K562 (cell line): ENCODE results near the gene RAP1GAP2. TPM values are rescaled to one million over a fixed set of nuclear protein-coding genes. Genes with fewer than 3 reads are reported as not detected.
"Not testable (repeated sequence)": the region's sequence is repeated elsewhere in the genome, so short reads cannot be mapped to it uniquely, and the experiment has no call there.

Source experiments
- ATAC-seq: fragments of 200-7000 bp; cut with Tn5 transposase; 3 replicates; pipeline ENCODE4 v1.9.1; 2020; ENCODE audit warnings: moderate library complexity
- BruUV-seq: library from RNA; stranded (reverse); fragments of 400-500 nt; replicated peaks from 2 replicates; lab custom pipeline; 2021; lab: Mats Ljungman, UMichigan
- CTCF ChIA-PET: fragments of 300-600 bp; formaldehyde crosslinking; extraction: SDS; loops from one replicate; lab custom pipeline; 2021; ENCODE audit warnings: low intra/inter-chr PET ratio; lab: Yijun Ruan, JAX
- POLR2A ChIA-PET: fragments of 300-600, 350-650 bp; sonication (Branson Sonifier 250); formaldehyde crosslinking; extraction: SDS; loops from one replicate; lab custom pipeline; 2021; ENCODE audit warnings: antibody characterized with exemption, inconsistent platforms; lab: Yijun Ruan, JAX
- DNase-seq, 4 experiments: peaks; one replicate each; pipeline versions ENCODE4 v3.0.0 to v3.0.0-alpha.2; 2011 to 2018; ENCODE audit warnings: low spot score in 3 of 4, mixed read lengths in 3 of 4; ENCODE audit errors: extremely low read depth in 1 of 4
- FAIRE-seq: peaks from 2 replicates; lab custom pipeline; 2011; peaks lifted over from hg19 to GRCh38; lab: Jason Lieb, UNC
- H2AFZ ChIP-seq: 2 replicates; pipeline ENCODE4 v1.6.0; 2011; ENCODE audit warnings: low read depth, low read length, control low read depth, inconsistent platforms
- H3K27ac ChIP-seq: fragments of 200-600 bp; 3 replicates; pipeline ENCODE4 v1.8.0; 2011; ENCODE audit warnings: low read depth, mild to moderate bottlenecking, control low read depth, inconsistent platforms, low read length, moderate library complexity, mixed read lengths; ENCODE audit errors: extremely low read depth
- H3K27me3 ChIP-seq, 2 experiments: fragments of 300-600 bp in 1 of 2; 2 replicates in 1 of 2; 3 replicates in 1 of 2; pipeline versions ENCODE4 v1.6.0 to v1.8.0; 2011; ENCODE audit warnings: inconsistent platforms in 2 of 2, low read length in 2 of 2, mild to moderate bottlenecking in 1 of 2, mixed read lengths in 1 of 2, moderate library complexity in 1 of 2; ENCODE audit not compliant: control insufficient read depth in 2 of 2, insufficient read depth in 2 of 2
- H3K36me3 ChIP-seq: fragments of 300-600 bp; 3 replicates; pipeline ENCODE4 v1.8.0; 2011; ENCODE audit warnings: mild to moderate bottlenecking, low read length, inconsistent platforms; ENCODE audit not compliant: control insufficient read depth, insufficient read depth
- H3K4me1 ChIP-seq, 2 experiments: fragments of 200-600 bp in 1 of 2; replicated peaks in 1 of 2; 2 replicates in 1 of 2; 3 replicates in 1 of 2; pipeline versions ENCODE4 v1.5.1 to v1.8.0; 2011; ENCODE audit warnings: inconsistent platforms in 2 of 2, low read length in 2 of 2, mild to moderate bottlenecking in 1 of 2, mixed read lengths in 1 of 2, moderate library complexity in 1 of 2; ENCODE audit not compliant: control insufficient read depth in 2 of 2, insufficient read depth in 2 of 2
- H3K4me2 ChIP-seq: 2 replicates; pipeline ENCODE4 v1.6.1; 2011; ENCODE audit warnings: low read length, control low read depth, inconsistent platforms, mixed read lengths; ENCODE audit not compliant: insufficient read depth
- H3K4me3 ChIP-seq: fragments of 200-600 bp; sonication (generic), shearing (Covaris generic); 2 replicates; pipeline ENCODE4 v1.5.1; 2016; ENCODE audit warnings: control low read depth, inconsistent platforms
- H3K79me2 ChIP-seq: fragments of 200-600 bp; 3 replicates; pipeline ENCODE4 v1.8.0; 2011; ENCODE audit warnings: low read length, inconsistent platforms; ENCODE audit not compliant: control insufficient read depth, insufficient read depth
- H3K9ac ChIP-seq, 2 experiments: 2 replicates each; pipeline versions ENCODE4 v1.6.0 to v1.6.1; 2011; ENCODE audit warnings: low read depth in 2 of 2, low read length in 2 of 2, control low read depth in 1 of 2, inconsistent platforms in 1 of 2, mild to moderate bottlenecking in 1 of 2, mixed read lengths in 1 of 2; ENCODE audit not compliant: insufficient read depth in 1 of 2
- H3K9me1 ChIP-seq: one replicate; pipeline ENCODE4 v1.6.0; 2011; ENCODE audit warnings: inconsistent platforms, mild to moderate bottlenecking, low read length, moderate library complexity; ENCODE audit not compliant: control insufficient read depth, insufficient read depth
- H3K9me3 ChIP-seq: replicated peaks from 2 replicates; pipeline ENCODE4 v1.5.1; 2011; ENCODE audit warnings: low read depth, low read length, inconsistent platforms; ENCODE audit not compliant: control insufficient read depth, insufficient read depth
- H4K20me1 ChIP-seq: replicated peaks from 2 replicates; pipeline ENCODE4 v1.6.1; 2011; ENCODE audit warnings: low read length, inconsistent platforms, mixed read lengths; ENCODE audit not compliant: control insufficient read depth, insufficient read depth
- ELF2 ChIP-seq: fragments of 250-450 bp; sonication (Bioruptor Pico); IDR thresholded peaks from 2 replicates; pipeline ENCODE4 v1.5.0; 2021; ENCODE audit warnings: mild to moderate bottlenecking
- MLLT1 ChIP-seq, 2 experiments: fragments of 450-650 bp; IDR thresholded peaks; 2 replicates each; pipeline ENCODE4 v1.6.1; 2016
- NR1H2 ChIP-seq: sonication (generic); formaldehyde crosslinking; IDR thresholded peaks from 2 replicates; pipeline ENCODE4 v1.4.0; 2020; ENCODE audit warnings: mild to moderate bottlenecking, missing genetic modification reagents
- PHB2 ChIP-seq: fragments of 450-650 bp; IDR thresholded peaks from 2 replicates; pipeline ENCODE4 v1.6.1; 2017; ENCODE audit warnings: low read depth
- POU5F1 ChIP-seq: fragments of 150-350 bp; IDR thresholded peaks from 2 replicates; pipeline ENCODE4 v1.6.1; 2014; ENCODE audit warnings: borderline replicate concordance, low read length, low read depth, mild to moderate bottlenecking; ENCODE audit not compliant: partially characterized antibody
- RBM25 ChIP-seq: fragments of 200-400 bp; formaldehyde crosslinking; IDR thresholded peaks from 2 replicates; pipeline ENCODE4 v1.6.1; 2018; ENCODE audit warnings: low read length, low read depth, moderate library complexity; ENCODE audit not compliant: severe bottlenecking
- SMAD3 ChIP-seq: fragments of 450-650 bp; formaldehyde crosslinking; conservative IDR thresholded peaks from 2 replicates; pipeline ENCODE4 v1.4.0; 2020; ENCODE audit warnings: mild to moderate bottlenecking
- SRSF3 ChIP-seq: fragments of 200-400 bp; formaldehyde crosslinking; IDR thresholded peaks from 2 replicates; pipeline ENCODE4 v1.6.1; 2016; ENCODE audit warnings: mild to moderate bottlenecking, low read length, moderate library complexity; ENCODE audit not compliant: insufficient read depth
- TEAD1 ChIP-seq, 2 experiments: fragments of 450-650 bp in 1 of 2; sonication (generic) in 1 of 2; formaldehyde crosslinking; IDR thresholded peaks; 2 replicates each; pipeline versions ENCODE4 v1.4.0 to v1.8.0; 2020 to 2022; ENCODE audit warnings: mild to moderate bottlenecking in 2 of 2, missing genetic modification reagents in 1 of 2
- ZNF639 ChIP-seq, 2 experiments: fragments of 200-800 bp in 1 of 2; sonication (Bioruptor generic) in 1 of 2; sonication (generic) in 1 of 2; formaldehyde crosslinking in 1 of 2; IDR thresholded peaks in 1 of 2; conservative IDR thresholded peaks in 1 of 2; 2 replicates each; pipeline versions ENCODE4 v1.5.0 to v1.6.1; 2016 to 2020; ENCODE audit warnings: missing compliant biosample characterization in 1 of 2, missing genetic modification characterization in 1 of 2, missing genetic modification reagents in 1 of 2
- WGBS: fragments of 100-300 bp; shearing (Covaris generic); methylation state at CpG from one replicate; pipeline ENCODE4 v1.1.6; 2016; ENCODE audit warnings: low coverage, mixed read lengths; ENCODE audit not compliant: insufficient coverage; ENCODE audit errors: missing lambda C conversion rate; 5-methylcytosine and 5-hydroxymethylcytosine counted together
- in situ Hi-C: fragments of 300-500 bp; cut with MboI; formaldehyde crosslinking; loops from 4 replicates; pipeline ENCODE4 v1.15.0; 2018; ENCODE audit warnings: inconsistent platforms, mixed read lengths
- intact Hi-C: fragments of 100-400 bp; cut with micrococcal nuclease; formaldehyde crosslinking; loops from 2 replicates; pipeline ENCODE4 v1.14.2; 2022
- polyA plus RNA-seq, 8 experiments: library from polyadenylated mRNA; depleted of rRNA in 4 of 8; stranded (reverse) in 5 of 8; unstranded in 3 of 8; fragments of >200 nt; fragmentation: Nextera tagmentation in 2 of 8; fragmentation: Illumina TruSeq in 1 of 8; extraction: Ambion mirVana in 2 of 8; extraction: Trizol in 1 of 8; gene quantifications; 2 replicates each; pipeline versions ENCODE4 v1.2.1 to v1.2.3, GENCODE V29; 2011 to 2014; ENCODE audit warnings: inconsistent platforms in 1 of 8, missing spikeins in 1 of 8
- total RNA-seq, 7 experiments: library from RNA; depleted of rRNA in 6 of 7; stranded (reverse); fragments of >200 nt in 6 of 7; fragmentation: Illumina TruSeq in 2 of 7; extraction: Trizol in 2 of 7; gene quantifications; 2 replicates each; pipeline versions ENCODE4 v1.2.1 to v1.2.3, GENCODE V29; 2011 to 2021; ENCODE audit warnings: low replicate concordance in 1 of 7

The RAP1GAP2 gene
- total and polyA plus RNA-seq, 9 of the 15 experiments (the other 6 are each of a cell fraction or from before 2014, with no cell fraction given) = 0.01 to 1.3 (median 0.42) TPM; not detected in 1

- H3K27me3 ChIP-seq = peaks cover 0 to 22% of the 10 kb centered on the region in 2 experiments; a peak in 3 of 5 replicates
- CTCF ChIA-PET, H3K9ac ChIP-seq: not testable (repeated sequence)
Observed at GRCh38 chr17:2991396-2992180, 195.3 kb downstream of the RAP1GAP2 start.

GRCh38 chr17:2994441-2994840 is 198.2 kb downstream of the RAP1GAP2 start:
- ATAC-seq = no peak
- POLR2A ChIA-PET = no interaction called here
- TF ChIP-seq RBM25 (no peak), ELF2 (CRISPR knock-in tag) (no peak), POU5F1 (no peak), ZNF639 (CRISPR knock-in tag; conservative IDR thresholded peaks at IDR 0.05 in 1 of 2, IDR thresholded peaks at IDR 0.05 in 1 of 2) (no peak), PHB2 (no peak), SMAD3 (CRISPR knock-in tag) (no peak), NR1H2 (CRISPR knock-in tag) (no peak), TEAD1 (CRISPR knock-in tag; IDR thresholded peaks at IDR 0.05) (no peak), SRSF3 (no peak), MLLT1 (IDR thresholded peaks at IDR 0.05) (no peak)

More at GRCh38 chr17:2991396-2992180, 195.3 kb downstream of the RAP1GAP2 start:
- ATAC-seq, in situ Hi-C loops, H3K36me3 ChIP-seq, FAIRE-seq, H4K20me1 ChIP-seq, H3K4me2 ChIP-seq, H3K9me3 ChIP-seq, H3K9me1 ChIP-seq, H3K27ac ChIP-seq, H2AFZ ChIP-seq, H3K4me3 ChIP-seq, BruUV-seq, H3K79me2 ChIP-seq, H3K4me1 ChIP-seq, POLR2A ChIA-PET, intact Hi-C loops, DNase-seq: not testable (repeated sequence)
- WGBS = 9% methylated on average over 18 of the region's 21 CpGs

More at GRCh38 chr17:2994441-2994840, 198.2 kb downstream of the RAP1GAP2 start:
- Histone ChIP-seq H3K4me1 (peaks cover 0 to 3% of the 10 kb centered on the region in 2 experiments; a peak in 1 of 5 replicates), H4K20me1 (no peaks in the 10 kb centered on the region), H3K27ac (no peak overlapping the region), H3K4me2 (no peak overlapping the region), H3K9me3 (no peaks in the 10 kb centered on the region), H2AFZ (no peak overlapping the region), H3K4me3 (no peak overlapping the region), H3K9ac (no peak overlapping the region), H3K27me3 (peaks cover 2 to 30% of the 10 kb centered on the region in 2 experiments; a peak in 3 of 5 replicates), H3K79me2 (no peaks in the 10 kb centered on the region), H3K9me1 (no peaks in the 10 kb centered on the region), H3K36me3 (no peaks in the 10 kb centered on the region)
- in situ Hi-C loops = no loop called here
- 8% methylated on average over 6 of the region's 6 CpGs for WGBS
- FAIRE-seq = no peak
- CTCF ChIA-PET = no interaction called here
- no peak for DNase-seq
- intact Hi-C loops = no loop called here
- BruUV-seq = no TSS peak
